GM23338 (cell line): ENCODE data around the gene LOXL1.

Experiments
- CTCF ChIP-seq, 2 experiments: fragments of 200-600 bp in 1 of 2; sonication (generic) in 1 of 2; conservative IDR thresholded peaks; 2 replicates each; pipeline versions ENCODE4 v1.5.1 to v1.6.1; 2016 to 2017; ENCODE audit warnings: antibody characterized with exemption in 2 of 2, low read depth in 2 of 2, mild to moderate bottlenecking in 2 of 2, moderate library complexity in 1 of 2
- ETS1 ChIP-seq: IDR thresholded peaks from 2 replicates; pipeline ENCODE4 v1.6.1; 2016; ENCODE audit warnings: antibody characterized with exemption
- EZH2 ChIP-seq: fragments of 200-600 bp; sonication (generic); IDR thresholded peaks from one replicate; pipeline ENCODE4 v1.8.0; 2017; ENCODE audit warnings: antibody characterized with exemption, mild to moderate bottlenecking, low read depth; ENCODE audit not compliant: unreplicated experiment

DNA sequence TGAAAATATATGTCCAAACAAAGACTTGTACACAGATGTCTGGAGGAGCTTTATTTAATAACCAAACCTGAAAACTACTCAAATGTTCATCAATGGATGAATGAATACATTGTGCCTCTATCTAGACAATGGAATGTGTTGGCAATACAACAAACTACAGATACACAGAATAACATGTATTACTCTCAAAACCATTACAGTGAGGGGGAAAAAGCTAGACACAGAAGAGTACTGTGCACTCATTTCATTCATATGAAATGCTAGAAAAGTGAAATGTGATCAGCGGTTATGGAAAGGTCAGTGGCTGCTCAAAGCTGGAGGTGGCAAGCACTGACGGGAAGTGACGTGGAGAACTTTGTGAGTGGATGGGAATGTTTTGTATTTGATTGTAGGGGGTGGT lies 52.6 kb downstream of the LOXL1 start:
- TF ChIP-seq CTCF (conservative IDR thresholded peaks at IDR 0.05; ENCODE audit: low read depth in 2 of 2) (no peak), ETS1 (no peak), EZH2 (no peak)
